ENCODE data around the gene CPNE4.
"Not testable (repeated sequence)": the region's sequence is repeated elsewhere in the genome, so short reads cannot be mapped to it uniquely, and the experiment has no call there.

CPNE4 gene

GRCh38 chr3:131530843-131531242, 504.0 kb downstream of the CPNE4 start:
- in situ Hi-C loops (cut with HindIII; ENCODE audit: low pct_unique_long_range_greater_than_20kb, low sequenced_read_pairs): no loop called here
- TF ChIP-seq JUND (IDR thresholded peaks at IDR 0.05; ENCODE audit: low read depth): no peak
- no peak for DNase-seq (ENCODE audit: low read depth in 1 of 2, low spot score in 1 of 2)

GRCh38 chr3:131530388-131530787, 504.4 kb downstream of the CPNE4 start:
- no peak for DNase-seq (ENCODE audit: low read depth in 1 of 2, low spot score in 1 of 2)
- in situ Hi-C loops (cut with HindIII; ENCODE audit: low pct_unique_long_range_greater_than_20kb, low sequenced_read_pairs): no loop called here
- TF ChIP-seq JUND (IDR thresholded peaks at IDR 0.05; ENCODE audit: low read depth): no peak

DNA sequence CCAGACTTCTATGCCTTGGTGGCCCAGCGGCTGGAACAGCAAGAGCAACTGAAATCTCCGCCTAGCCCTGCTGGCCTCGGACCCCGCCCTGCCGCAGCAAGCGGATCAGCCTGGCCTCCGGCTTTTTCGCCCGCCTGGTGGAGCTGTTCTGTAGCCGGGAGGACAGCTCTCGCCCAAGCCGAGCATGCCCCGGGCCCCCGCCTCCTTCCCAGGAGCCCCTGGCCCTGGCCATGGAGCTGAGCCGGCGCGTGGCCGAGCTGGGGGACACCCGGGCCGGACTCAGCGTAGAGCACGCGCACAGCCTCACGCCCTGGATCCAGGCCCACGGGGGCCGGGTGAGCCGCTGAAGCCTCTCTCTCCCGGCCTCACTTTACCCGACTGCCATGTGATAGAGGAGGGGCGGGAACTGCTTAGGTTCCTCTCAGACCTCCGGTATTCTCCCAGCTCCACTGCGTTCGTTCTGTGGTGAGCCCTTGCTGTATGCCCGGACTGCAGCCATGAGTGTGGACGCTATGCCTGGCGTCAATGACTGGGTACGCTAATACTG, 507.9 kb downstream of the CPNE4 start:
- TF ChIP-seq JUND (IDR thresholded peaks at IDR 0.05; ENCODE audit: low read depth): no peak

GRCh38 chr3:131518680-131519079, 516.1 kb downstream of the CPNE4 start:
- TF ChIP-seq JUND (IDR thresholded peaks at IDR 0.05; ENCODE audit: low read depth): no peak
- in situ Hi-C loops (cut with HindIII; ENCODE audit: low pct_unique_long_range_greater_than_20kb, low sequenced_read_pairs): no loop called here
- DNase-seq (ENCODE audit: low read depth in 1 of 2, low spot score in 1 of 2): no peak

More for the DNA sequence above, 507.9 kb downstream of the CPNE4 start:
- peak in 1 of 2 experiments; percentile 33 for DNase-seq (ENCODE audit: low read depth in 1 of 2, low spot score in 1 of 2)
- in situ Hi-C loops (cut with HindIII; ENCODE audit: low pct_unique_long_range_greater_than_20kb, low sequenced_read_pairs): no loop called here

DNA sequence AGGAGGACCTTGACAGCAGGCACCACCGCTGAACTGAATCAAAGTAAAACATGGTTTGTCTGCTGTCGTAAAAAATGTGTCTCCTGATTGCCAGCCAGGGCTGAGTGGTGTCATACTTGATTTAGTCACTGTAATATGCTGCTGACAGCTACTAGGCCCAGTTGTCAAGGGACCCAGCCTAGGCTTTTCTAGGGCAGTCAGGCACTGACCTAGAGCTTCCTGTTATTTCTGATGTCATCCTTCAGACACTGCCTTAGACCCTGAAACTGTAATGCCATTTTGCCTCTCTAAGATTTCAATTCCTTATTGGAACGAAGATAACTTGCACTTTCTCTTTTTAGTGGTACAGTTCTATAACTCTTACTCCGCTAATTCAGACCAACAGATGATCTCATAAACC, 529.4 kb downstream of the CPNE4 start:
- TF ChIP-seq JUND (IDR thresholded peaks at IDR 0.05; ENCODE audit: low read depth): no peak
- DNase-seq (ENCODE audit: low read depth in 1 of 2, low spot score in 1 of 2): no peak
- in situ Hi-C loops (cut with HindIII; ENCODE audit: low pct_unique_long_range_greater_than_20kb, low sequenced_read_pairs): no loop called here

DNA sequence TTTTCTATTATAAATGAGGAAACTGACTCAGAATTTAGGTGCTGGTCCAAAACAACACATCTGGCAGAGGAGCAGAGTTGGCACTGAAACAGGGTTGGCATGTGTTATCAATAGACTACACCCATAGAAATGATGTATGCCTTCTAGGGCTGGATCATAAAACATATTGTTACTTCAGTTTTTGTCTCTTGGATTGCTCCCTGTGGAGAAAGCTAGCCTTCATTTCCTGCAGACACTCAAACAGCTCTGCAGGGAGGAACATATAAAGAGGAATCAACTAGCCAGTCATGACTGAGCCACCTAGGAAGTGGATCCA, 531.5 kb downstream of the CPNE4 start:
- in situ Hi-C loops (cut with HindIII; ENCODE audit: low pct_unique_long_range_greater_than_20kb, low sequenced_read_pairs): no loop called here
- DNase-seq (ENCODE audit: low read depth in 1 of 2, low spot score in 1 of 2): no peak
- no peak for TF ChIP-seq JUND (IDR thresholded peaks at IDR 0.05; ENCODE audit: low read depth)

DNA sequence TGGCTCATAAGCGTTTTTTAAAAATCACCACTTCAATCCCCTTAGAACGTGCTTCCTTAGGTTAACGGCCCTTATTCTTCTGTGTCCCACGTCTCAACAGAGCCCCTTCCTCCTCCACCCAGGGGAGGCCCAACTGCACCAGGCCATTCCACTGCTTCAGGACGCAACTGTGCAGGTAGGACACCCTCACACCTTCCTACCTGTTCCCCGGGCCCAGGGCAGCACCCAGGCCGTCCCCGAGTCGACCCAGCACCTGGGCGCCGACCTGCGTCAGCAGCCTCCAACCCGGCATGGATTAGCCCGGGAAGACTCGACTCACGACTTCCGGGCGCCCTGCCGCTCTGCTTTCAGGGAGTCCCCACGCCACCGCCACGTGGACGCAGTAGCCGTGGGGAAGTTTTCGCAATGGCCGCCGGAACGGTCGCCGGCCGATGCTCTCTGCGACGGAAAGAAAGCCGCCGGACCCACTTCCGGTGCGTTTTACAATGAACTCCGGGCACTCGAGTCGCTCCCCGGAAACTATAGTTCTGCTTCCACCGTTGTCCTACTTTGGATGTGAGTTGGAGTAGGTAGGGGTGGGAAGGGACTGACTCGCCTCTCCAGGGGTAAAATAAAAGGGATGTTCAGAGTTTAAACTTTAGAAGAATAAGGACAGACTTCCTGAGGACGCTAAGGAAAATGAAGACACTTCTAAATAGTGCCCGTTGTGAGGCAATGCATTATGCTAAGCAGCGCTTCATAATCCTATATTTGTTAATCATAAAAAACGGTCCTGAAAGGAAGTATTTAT, 532.1 kb downstream of the CPNE4 start, which contains the start of gene MRPL3:
Gene MRPL3, minus strand, starts transcription at position 442 of the 790 bp plus-strand sequence. Its CDS starts 150 bp downstream, at position 292.
- no peak for TF ChIP-seq JUND (IDR thresholded peaks at IDR 0.05; ENCODE audit: low read depth)
- peak; percentile 73 to 93 for DNase-seq (ENCODE audit: low read depth in 1 of 2, low spot score in 1 of 2)
- in situ Hi-C loops (cut with HindIII; ENCODE audit: low pct_unique_long_range_greater_than_20kb, low sequenced_read_pairs): no loop called here

GRCh38 chr3:131501949-131502348, 532.9 kb downstream of the CPNE4 start:
- in situ Hi-C loops (cut with HindIII; ENCODE audit: low pct_unique_long_range_greater_than_20kb, low sequenced_read_pairs): no loop called here
- peak; percentile 2 to 9 for DNase-seq (ENCODE audit: low read depth in 1 of 2, low spot score in 1 of 2)
- TF ChIP-seq JUND (IDR thresholded peaks at IDR 0.05; ENCODE audit: low read depth): no peak

- no peak for DNase-seq (ENCODE audit: low read depth in 1 of 2, low spot score in 1 of 2)
- no peak for TF ChIP-seq JUND (IDR thresholded peaks at IDR 0.05; ENCODE audit: low read depth)
- in situ Hi-C loops (cut with HindIII; ENCODE audit: low pct_unique_long_range_greater_than_20kb, low sequenced_read_pairs): no loop called here
Measured at GRCh38 chr3:131494706-131495105, 540.1 kb downstream of the CPNE4 start.

GRCh38 chr3:131491775-131492174, 543.0 kb downstream of the CPNE4 start:
- no peak for DNase-seq (ENCODE audit: low read depth in 1 of 2, low spot score in 1 of 2)
- TF ChIP-seq JUND (IDR thresholded peaks at IDR 0.05; ENCODE audit: low read depth): no peak
- in situ Hi-C loops (cut with HindIII; ENCODE audit: low pct_unique_long_range_greater_than_20kb, low sequenced_read_pairs): no loop called here

GRCh38 chr3:131491084-131491483, 543.7 kb downstream of the CPNE4 start:
- TF ChIP-seq JUND (IDR thresholded peaks at IDR 0.05; ENCODE audit: low read depth): no peak
- in situ Hi-C loops (cut with HindIII; ENCODE audit: low pct_unique_long_range_greater_than_20kb, low sequenced_read_pairs): no loop called here
- no peak for DNase-seq (ENCODE audit: low read depth in 1 of 2, low spot score in 1 of 2)

GRCh38 chr3:131486545-131486944, 548.3 kb downstream of the CPNE4 start:
- DNase-seq (ENCODE audit: low read depth in 1 of 2, low spot score in 1 of 2); in situ Hi-C loops (cut with HindIII; ENCODE audit: low pct_unique_long_range_greater_than_20kb, low sequenced_read_pairs): not testable (repeated sequence)

- in situ Hi-C loops (cut with HindIII; ENCODE audit: low pct_unique_long_range_greater_than_20kb, low sequenced_read_pairs): no loop called here
- TF ChIP-seq JUND (IDR thresholded peaks at IDR 0.05; ENCODE audit: low read depth): no peak
- DNase-seq (ENCODE audit: low read depth in 1 of 2, low spot score in 1 of 2): no peak
Measured at GRCh38 chr3:131485119-131485518, 549.7 kb downstream of the CPNE4 start.
